OCI-LY1 (cell line): ENCODE data around the gene TRPV6.

Experiments used
- CTCF ChIP-seq: fragments of 200-600 bp; sonication (generic), shearing (Covaris generic); IDR thresholded peaks from 2 replicates; pipeline ENCODE4 v1.5.1; 2017; ENCODE audit warnings: mild to moderate bottlenecking, antibody characterized with exemption, low read length, moderate library complexity, mixed read lengths
- EZH2 ChIP-seq: fragments of 200-600 bp; sonication (generic), shearing (Covaris generic); IDR thresholded peaks from 2 replicates; pipeline ENCODE4 v1.8.0; 2017; ENCODE audit warnings: borderline replicate concordance, mixed run types, mild to moderate bottlenecking, antibody characterized with exemption, low read length, moderate library complexity, mixed read lengths

GRCh38 chr7:142855756-142856564, 29.6 kb downstream of the TRPV6 start:
- TF ChIP-seq CTCF (no peak), EZH2 (no peak)
